IMR-90 (cell line): ENCODE results near the gene CD34. TPM values are rescaled to one million over a fixed set of nuclear protein-coding genes. Genes with fewer than 3 reads are reported as not detected.

ENCODE experiments used
- ATAC-seq: fragments of 200-7000 bp; cut with Tn5 transposase; 2 replicates; pipeline ENCODE4 v1.9.1; 2020; ENCODE audit warnings: low read depth, mild to moderate bottlenecking, moderate library complexity
- BruUV-seq: library from RNA; stranded (reverse); fragments of 400-500 nt; replicated peaks from 2 replicates; lab custom pipeline; 2021; lab: Mats Ljungman, UMichigan
- CTCF ChIA-PET: fragments of 300-600 bp; formaldehyde crosslinking; extraction: SDS; loops from one replicate; lab custom pipeline; 2021; ENCODE audit warnings: antibody characterized with exemption; lab: Yijun Ruan, JAX
- POLR2A ChIA-PET: fragments of 300-600 bp; sonication (Branson Sonifier 250); formaldehyde crosslinking; loops from one replicate; lab custom pipeline; 2022; ENCODE audit warnings: antibody characterized with exemption; ENCODE audit not compliant: unreplicated experiment; lab: Charles Lee
- DNase-seq: peaks from one replicate; pipeline ENCODE4 v3.0.0; 2013
- H2AFZ ChIP-seq: replicated peaks from 2 replicates; pipeline ENCODE3; 2013; ENCODE audit warnings: low read length, mild to moderate bottlenecking; ENCODE audit not compliant: poor library complexity
- H2AK5ac ChIP-seq: 2 replicates; pipeline ENCODE4 v1.6.1; 2013; ENCODE audit warnings: low read depth, low read length, inconsistent platforms
- H2AK9ac ChIP-seq: replicated peaks from 2 replicates; pipeline ENCODE3; 2013; ENCODE audit warnings: mild to moderate bottlenecking, low read depth, low read length, moderate library complexity; ENCODE audit not compliant: poor library complexity
- H2BK120ac ChIP-seq: 2 replicates; pipeline ENCODE4 v1.6.1; 2013; ENCODE audit warnings: low read depth, low read length, inconsistent platforms
- H2BK15ac ChIP-seq: 3 replicates; pipeline ENCODE4 v1.6.1; 2013; ENCODE audit warnings: low read depth, low read length, inconsistent platforms
- H2BK20ac ChIP-seq: 2 replicates; pipeline ENCODE4 v1.6.1; 2013; ENCODE audit warnings: low read depth, mild to moderate bottlenecking, inconsistent platforms, low read length, moderate library complexity
- H2BK5ac ChIP-seq: 2 replicates; pipeline ENCODE4 v1.6.1; 2013; ENCODE audit warnings: mild to moderate bottlenecking, low read depth, low read length, inconsistent platforms; ENCODE audit not compliant: poor library complexity, severe bottlenecking
- H3K14ac ChIP-seq: replicated peaks from 2 replicates; pipeline ENCODE4 v1.6.1; 2013; ENCODE audit warnings: low read depth, low read length, inconsistent platforms
- H3K18ac ChIP-seq: 2 replicates; pipeline ENCODE4 v1.6.1; 2013; ENCODE audit warnings: low read depth, low read length, control low read depth
- H3K23ac ChIP-seq: 2 replicates; pipeline ENCODE4 v1.6.1; 2013; ENCODE audit warnings: low read depth, low read length, inconsistent platforms
- H3K27ac ChIP-seq: 2 replicates; pipeline ENCODE4 v1.5.1; 2013; ENCODE audit warnings: mild to moderate bottlenecking, control low read depth, low read length; ENCODE audit not compliant: insufficient read depth
- H3K27me3 ChIP-seq: 2 replicates; pipeline ENCODE4 v1.6.1; 2013; ENCODE audit warnings: low read length; ENCODE audit not compliant: control insufficient read depth, insufficient read depth
- H3K36me3 ChIP-seq: 2 replicates; pipeline ENCODE4 v1.6.1; 2013; ENCODE audit warnings: low read length, mixed read lengths; ENCODE audit not compliant: control insufficient read depth, insufficient read depth
- H3K4ac ChIP-seq: 2 replicates; pipeline ENCODE4 v1.6.1; 2013; ENCODE audit warnings: low read depth, low read length, inconsistent platforms
- H3K4me1 ChIP-seq: 2 replicates; pipeline ENCODE4 v1.6.1; 2013; ENCODE audit warnings: low read length, mixed read lengths; ENCODE audit not compliant: control insufficient read depth, insufficient read depth
- H3K4me2 ChIP-seq: 2 replicates; pipeline ENCODE4 v1.6.1; 2013; ENCODE audit warnings: low read depth, mild to moderate bottlenecking, control low read depth, low read length, moderate library complexity
- H3K4me3 ChIP-seq: 2 replicates; pipeline ENCODE4 v1.5.1; 2013; ENCODE audit warnings: low read depth, mild to moderate bottlenecking, control low read depth, low read length, moderate library complexity; ENCODE audit not compliant: insufficient read depth
- H3K56ac ChIP-seq: 2 replicates; pipeline ENCODE4 v1.6.1; 2013; ENCODE audit warnings: low read length, inconsistent platforms; ENCODE audit not compliant: insufficient read depth; ENCODE audit errors: extremely low read depth
- H3K79me1 ChIP-seq, 2 experiments: 2 replicates each; pipeline ENCODE4 v1.6.1; 2013; ENCODE audit warnings: low read length in 2 of 2, inconsistent platforms in 1 of 2, low read depth in 1 of 2
- H3K9ac ChIP-seq: 2 replicates; pipeline ENCODE4 v1.6.1; 2013; ENCODE audit warnings: low read depth, low read length, control low read depth
- H3K9me1 ChIP-seq: 2 replicates; pipeline ENCODE4 v1.6.1; 2013; ENCODE audit warnings: low read length, inconsistent platforms; ENCODE audit not compliant: insufficient read depth
- H3K9me3 ChIP-seq: 2 replicates; pipeline ENCODE4 v1.6.1; 2013; ENCODE audit warnings: low read length; ENCODE audit not compliant: control insufficient read depth, insufficient read depth
- H4K20me1 ChIP-seq: 2 replicates; pipeline ENCODE4 v1.6.1; 2013; ENCODE audit warnings: low read length, inconsistent platforms; ENCODE audit not compliant: insufficient read depth
- H4K5ac ChIP-seq: 2 replicates; pipeline ENCODE4 v1.6.1; 2013; ENCODE audit warnings: mild to moderate bottlenecking, low read depth, low read length, control low read depth
- H4K8ac ChIP-seq, 2 experiments: 2 replicates each; pipeline ENCODE4 v1.6.1; 2013; ENCODE audit warnings: low read depth in 2 of 2, low read length in 2 of 2, control low read depth in 1 of 2, inconsistent platforms in 1 of 2
- H4K91ac ChIP-seq: 2 replicates; pipeline ENCODE4 v1.6.1; 2013; ENCODE audit warnings: low read depth, low read length, inconsistent platforms; ENCODE audit not compliant: insufficient read depth
- CEBPB ChIP-seq: IDR thresholded peaks from 2 replicates; pipeline ENCODE4 v1.6.1; 2012; ENCODE audit warnings: low read depth, low read length, improper control_type of control experiment
- CHD1 ChIP-seq: IDR thresholded peaks from 2 replicates; pipeline ENCODE4 v1.6.1; 2012; ENCODE audit warnings: low read depth, low read length, improper control_type of control experiment
- FOS ChIP-seq: fragments of 150-350 bp; IDR thresholded peaks from 2 replicates; pipeline ENCODE4 v1.6.1; 2016; ENCODE audit warnings: low read depth, low read length
- MAFK ChIP-seq: IDR thresholded peaks from 2 replicates; pipeline ENCODE4 v1.6.1; 2012; ENCODE audit warnings: low read depth, low read length, improper control_type of control experiment
- MAZ ChIP-seq: IDR thresholded peaks from 2 replicates; pipeline ENCODE4 v1.6.1; 2012; ENCODE audit warnings: low read depth, mild to moderate bottlenecking, low read length, improper control_type of control experiment, moderate library complexity, borderline replicate concordance
- MXI1 ChIP-seq: IDR thresholded peaks from 2 replicates; pipeline ENCODE4 v1.6.1; 2012; ENCODE audit warnings: low read depth, mild to moderate bottlenecking, low read length, moderate library complexity, borderline replicate concordance
- NFE2L2 ChIP-seq: fragments of 150-350 bp; IDR thresholded peaks from 2 replicates; pipeline ENCODE4 v1.6.1; 2016; ENCODE audit warnings: low read depth, mild to moderate bottlenecking, low read length
- POLR2A ChIP-seq: IDR thresholded peaks from 2 replicates; pipeline ENCODE4 v1.6.1; 2012; ENCODE audit warnings: mild to moderate bottlenecking, low read depth, low read length
- RAD21 ChIP-seq: IDR thresholded peaks from 2 replicates; pipeline ENCODE4 v1.6.1; 2012; ENCODE audit warnings: low read length, improper control_type of control experiment
- RFX5 ChIP-seq: IDR thresholded peaks from 2 replicates; pipeline ENCODE4 v1.8.0; 2012; ENCODE audit warnings: low read depth, mild to moderate bottlenecking, low read length, moderate library complexity
- USF2 ChIP-seq: fragments of 150-350 bp; IDR thresholded peaks from 2 replicates; pipeline ENCODE4 v1.6.1; 2017; ENCODE audit warnings: mild to moderate bottlenecking, antibody characterized with exemption, low read length, low read depth
- WGBS, 2 experiments: methylation state at CpG; one replicate each; pipeline versions ENCODE4 v1.1.5 to v1.1.7; 2013; ENCODE audit warnings: missing lambda C conversion rate in 2 of 2; ENCODE audit not compliant: insufficient read length in 1 of 2; ENCODE audit errors: extremely low coverage in 2 of 2; 5-methylcytosine and 5-hydroxymethylcytosine counted together
- dilution Hi-C: fragments of 300-500 bp; cut with HindIII; formaldehyde crosslinking; loops from one replicate; pipeline ENCODE4 v1.14.3; 2018; ENCODE audit warnings: low sequenced_read_pairs; ENCODE audit not compliant: unreplicated experiment
- in situ Hi-C: fragments of 300-500 bp; cut with MboI; formaldehyde crosslinking; loops from 3 replicates; pipeline ENCODE4 v1.14.3; 2019; ENCODE audit warnings: low sequenced_read_pairs, inconsistent platforms, mixed read lengths
- intact Hi-C: fragments of 100-400 bp; cut with micrococcal nuclease; formaldehyde crosslinking; loops from 2 replicates; pipeline ENCODE4 v1.10.0; 2022
- polyA plus RNA-seq, 3 experiments: library from polyadenylated mRNA; depleted of rRNA; stranded (reverse); fragments of >200 nt; gene quantifications; 2 replicates each; pipeline ENCODE4 v1.2.3, GENCODE V29; 2012; ENCODE audit warnings: low replicate concordance in 1 of 3
- total RNA-seq: library from RNA; depleted of rRNA; stranded (reverse); fragments of >200 nt; gene quantifications from 2 replicates; pipeline ENCODE4 v1.2.3, GENCODE V29; 2012
- TF ChIP-seq, protein P1 (sequence below): fragments of 150-350 bp; IDR thresholded peaks from 2 replicates; pipeline ENCODE4 v1.6.1; 2016; ENCODE audit warnings: low read depth, mild to moderate bottlenecking, low read length, moderate library complexity, borderline replicate concordance

The CD34 gene
- total and polyA plus RNA-seq, 2 of the 4 experiments (the other 2 are of a cell fraction), result 0.14 TPM; not detected in 1

- Histone ChIP-seq H4K5ac (no peak overlapping the region), H3K14ac (no peak overlapping the region), H3K79me1 (peaks cover 0 to 1% of the 10 kb centered on the region in 2 experiments; a peak in 2 of 4 replicates), H2AFZ (no peak overlapping the region), H3K4me3 (no peak overlapping the region), H3K23ac (no peak overlapping the region), H3K9ac (no peak overlapping the region), H3K18ac (no peak overlapping the region), H2BK120ac (no peak overlapping the region), H3K9me1 (no peaks in the 10 kb centered on the region; the same call in 1 of the 2 replicates), H3K36me3 (no peaks in the 10 kb centered on the region), H2AK5ac (no peak overlapping the region), H3K27ac (no peak overlapping the region), H3K56ac (no peak overlapping the region), H3K4ac (no peak overlapping the region), H3K27me3 (no peaks in the 10 kb centered on the region), H2BK15ac (no peak overlapping the region), H4K20me1 (no peaks in the 10 kb centered on the region), H4K91ac (no peak overlapping the region), H4K8ac (no peak overlapping the region), H2BK20ac (no peak overlapping the region), H2AK9ac (no peak overlapping the region), H3K9me3 (no peaks in the 10 kb centered on the region), H2BK5ac (no peak overlapping the region), H3K4me2 (no peak overlapping the region), H3K4me1 (no peaks in the 10 kb centered on the region)
- 83% methylated on average over 1 of the region's 3 CpGs; no CpG with 5 or more reads in 1 of the 2 experiments for WGBS, 2 experiments
- ATAC-seq (no peak), DNase-seq (no peak)
- in situ Hi-C loops, result no loop called here
- intact Hi-C loops, result no loop called here
- dilution Hi-C loops, result no loop called here
- no TSS peak for BruUV-seq
- POLR2A ChIA-PET, result no interaction called here
- TF ChIP-seq POLR2A, result no peak
- TF ChIP-seq, protein P1, sequence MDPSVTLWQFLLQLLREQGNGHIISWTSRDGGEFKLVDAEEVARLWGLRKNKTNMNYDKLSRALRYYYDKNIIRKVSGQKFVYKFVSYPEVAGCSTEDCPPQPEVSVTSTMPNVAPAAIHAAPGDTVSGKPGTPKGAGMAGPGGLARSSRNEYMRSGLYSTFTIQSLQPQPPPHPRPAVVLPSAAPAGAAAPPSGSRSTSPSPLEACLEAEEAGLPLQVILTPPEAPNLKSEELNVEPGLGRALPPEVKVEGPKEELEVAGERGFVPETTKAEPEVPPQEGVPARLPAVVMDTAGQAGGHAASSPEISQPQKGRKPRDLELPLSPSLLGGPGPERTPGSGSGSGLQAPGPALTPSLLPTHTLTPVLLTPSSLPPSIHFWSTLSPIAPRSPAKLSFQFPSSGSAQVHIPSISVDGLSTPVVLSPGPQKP, result no peak
- TF ChIP-seq RFX5, result no peak
- TF ChIP-seq CHD1, result no peak
- TF ChIP-seq MXI1, result no peak
- no peak for TF ChIP-seq USF2
- TF ChIP-seq MAZ, result no peak
- no peak for TF ChIP-seq NFE2L2
- no peak for TF ChIP-seq FOS
- no peak for TF ChIP-seq RAD21
- TF ChIP-seq MAFK, result no peak
- no peak for TF ChIP-seq CEBPB
- CTCF ChIA-PET, result no interaction called here
These were observed 61.9 kb downstream of the CD34 start for GRCh38 chr1:207849016-207849415.
